GM12872 (cell line): ENCODE data around the gene OR1A2.

Experiments used
- TF ChIP-seq, protein P1 (sequence below): IDR thresholded peaks from 3 replicates; pipeline ENCODE4 v1.5.1; 2011; ENCODE audit warnings: low read depth, mild to moderate bottlenecking, low read length, moderate library complexity; ENCODE audit not compliant: insufficient read depth

OR1A2 gene

GRCh38 chr17:3221850-3222249, 24.5 kb downstream of the OR1A2 start:
- TF ChIP-seq, protein P1, sequence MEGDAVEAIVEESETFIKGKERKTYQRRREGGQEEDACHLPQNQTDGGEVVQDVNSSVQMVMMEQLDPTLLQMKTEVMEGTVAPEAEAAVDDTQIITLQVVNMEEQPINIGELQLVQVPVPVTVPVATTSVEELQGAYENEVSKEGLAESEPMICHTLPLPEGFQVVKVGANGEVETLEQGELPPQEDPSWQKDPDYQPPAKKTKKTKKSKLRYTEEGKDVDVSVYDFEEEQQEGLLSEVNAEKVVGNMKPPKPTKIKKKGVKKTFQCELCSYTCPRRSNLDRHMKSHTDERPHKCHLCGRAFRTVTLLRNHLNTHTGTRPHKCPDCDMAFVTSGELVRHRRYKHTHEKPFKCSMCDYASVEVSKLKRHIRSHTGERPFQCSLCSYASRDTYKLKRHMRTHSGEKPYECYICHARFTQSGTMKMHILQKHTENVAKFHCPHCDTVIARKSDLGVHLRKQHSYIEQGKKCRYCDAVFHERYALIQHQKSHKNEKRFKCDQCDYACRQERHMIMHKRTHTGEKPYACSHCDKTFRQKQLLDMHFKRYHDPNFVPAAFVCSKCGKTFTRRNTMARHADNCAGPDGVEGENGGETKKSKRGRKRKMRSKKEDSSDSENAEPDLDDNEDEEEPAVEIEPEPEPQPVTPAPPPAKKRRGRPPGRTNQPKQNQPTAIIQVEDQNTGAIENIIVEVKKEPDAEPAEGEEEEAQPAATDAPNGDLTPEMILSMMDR = no peak

DNA sequence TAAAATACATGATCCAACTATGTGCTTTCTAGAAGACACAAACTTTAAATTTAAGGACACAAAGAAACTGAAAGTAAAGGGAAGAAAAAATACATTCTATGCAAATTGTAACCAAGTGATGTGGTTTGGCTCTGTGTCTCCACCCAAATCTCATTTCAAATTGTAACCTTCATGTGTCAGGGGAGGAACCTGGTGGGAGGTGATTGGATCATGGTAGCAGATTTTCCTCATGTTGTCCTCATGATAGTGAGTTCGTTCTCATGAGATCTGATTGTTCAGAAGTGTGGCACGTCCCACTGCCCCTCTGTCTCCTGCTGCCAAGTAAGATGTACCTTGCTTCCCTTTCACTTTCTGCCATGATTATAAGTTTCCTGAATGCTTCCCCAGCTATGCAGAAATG, 25.2 kb downstream of the OR1A2 start:
- TF ChIP-seq, protein P1 = no peak
